Uterus (tissue), 2 donors: ENCODE measurements around the gene DAD1.

ENCODE experiments used
- POLR2A ChIP-seq, 2 donors: fragments of 450-650 bp; IDR thresholded peaks; one replicate each; pipeline ENCODE4 v1.6.1; 2016; ENCODE audit warnings: antibody characterized with exemption in 2 of 2, mild to moderate bottlenecking in 1 of 2, moderate library complexity in 1 of 2
- TF ChIP-seq, protein P1 (sequence below), 4 experiments: fragments of 200-600 bp in 2 of 4; fragments of 450-650 bp in 2 of 4; sonication (generic) in 2 of 4; IDR thresholded peaks; one replicate each; pipeline ENCODE4 v1.5.1; 2016 to 2019; ENCODE audit warnings: antibody characterized with exemption in 4 of 4, mild to moderate bottlenecking in 2 of 4, moderate library complexity in 1 of 4

DNA sequence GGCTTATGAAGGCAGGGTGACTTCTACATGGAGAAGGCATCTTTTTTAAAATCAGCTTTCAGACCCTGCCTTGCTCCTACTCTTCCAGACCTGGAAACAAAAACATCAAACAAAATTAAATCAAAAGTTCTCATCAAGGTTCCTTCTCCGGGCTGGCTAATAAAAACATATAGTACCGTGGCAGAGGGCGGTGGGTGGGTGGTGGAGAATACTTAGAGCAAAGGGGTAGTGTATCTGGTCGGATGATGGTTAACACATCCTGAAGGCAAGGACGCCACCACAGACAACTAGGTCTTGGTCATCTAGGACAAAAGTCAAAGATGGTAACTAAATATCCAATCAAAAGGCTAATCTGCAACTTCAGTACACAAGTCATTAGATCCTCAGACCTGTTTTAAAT is 1.8 kb downstream of the DAD1 start:
- TF ChIP-seq POLR2A (IDR thresholded peaks at IDR 0.05) = no peak
- TF ChIP-seq, protein P1, sequence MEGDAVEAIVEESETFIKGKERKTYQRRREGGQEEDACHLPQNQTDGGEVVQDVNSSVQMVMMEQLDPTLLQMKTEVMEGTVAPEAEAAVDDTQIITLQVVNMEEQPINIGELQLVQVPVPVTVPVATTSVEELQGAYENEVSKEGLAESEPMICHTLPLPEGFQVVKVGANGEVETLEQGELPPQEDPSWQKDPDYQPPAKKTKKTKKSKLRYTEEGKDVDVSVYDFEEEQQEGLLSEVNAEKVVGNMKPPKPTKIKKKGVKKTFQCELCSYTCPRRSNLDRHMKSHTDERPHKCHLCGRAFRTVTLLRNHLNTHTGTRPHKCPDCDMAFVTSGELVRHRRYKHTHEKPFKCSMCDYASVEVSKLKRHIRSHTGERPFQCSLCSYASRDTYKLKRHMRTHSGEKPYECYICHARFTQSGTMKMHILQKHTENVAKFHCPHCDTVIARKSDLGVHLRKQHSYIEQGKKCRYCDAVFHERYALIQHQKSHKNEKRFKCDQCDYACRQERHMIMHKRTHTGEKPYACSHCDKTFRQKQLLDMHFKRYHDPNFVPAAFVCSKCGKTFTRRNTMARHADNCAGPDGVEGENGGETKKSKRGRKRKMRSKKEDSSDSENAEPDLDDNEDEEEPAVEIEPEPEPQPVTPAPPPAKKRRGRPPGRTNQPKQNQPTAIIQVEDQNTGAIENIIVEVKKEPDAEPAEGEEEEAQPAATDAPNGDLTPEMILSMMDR (IDR thresholded peaks at IDR 0.05) = no peak
